HG03442 (cell line): Measurements from ENCODE around the gene CSH2.
"Not testable (repeated sequence)": the region's sequence is repeated elsewhere in the genome, so short reads cannot be mapped to it uniquely, and the experiment has no call there.

ENCODE experiments used
- ATAC-seq: cut with Tn5 transposase; IDR thresholded peaks from one replicate; pipeline ENCODE4 v1.9.1; 2021; ENCODE audit warnings: mild to moderate bottlenecking, moderate library complexity; ENCODE audit not compliant: unreplicated experiment

CSH2 gene

DNA sequence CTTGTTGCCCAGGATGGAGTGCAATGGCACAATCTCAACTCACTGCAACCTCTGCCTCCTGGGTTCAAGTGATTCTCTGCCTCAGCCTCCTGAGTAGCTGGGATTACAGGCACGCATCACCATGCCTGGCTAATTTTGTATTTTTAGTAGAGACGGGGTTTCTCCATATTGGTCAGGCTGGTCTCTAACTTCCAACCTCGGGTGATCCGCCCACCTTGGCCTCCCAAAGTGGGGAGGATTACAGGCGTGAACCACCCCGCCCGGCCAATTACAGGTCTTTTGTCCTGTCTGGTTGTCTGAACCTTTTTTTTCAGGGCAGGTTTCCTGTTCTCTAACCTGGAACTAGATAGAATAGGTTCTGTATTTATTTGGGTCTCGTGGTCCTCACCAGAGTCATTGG lies 17.1 kb downstream of the CSH2 start:
- ATAC-seq = not testable (repeated sequence)

DNA sequence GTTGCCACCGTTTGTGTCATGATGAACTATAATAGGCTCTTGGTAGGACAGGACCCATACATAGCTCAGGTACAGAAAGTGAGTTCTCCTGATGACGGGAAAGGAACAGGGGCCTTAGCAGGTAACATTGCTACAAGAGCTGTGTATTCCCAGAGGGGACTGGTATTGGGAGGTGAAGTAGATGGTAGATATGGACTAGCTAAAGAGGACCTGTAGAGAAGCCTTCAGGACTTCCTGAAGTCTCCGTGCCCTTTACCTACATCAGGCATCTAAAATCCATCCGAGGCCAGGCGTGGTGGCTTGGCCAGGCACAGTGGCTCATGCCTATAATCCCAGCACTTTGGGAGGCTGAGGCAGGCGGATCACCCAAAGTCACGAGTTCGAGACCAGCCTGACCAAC lies 18.3 kb downstream of the CSH2 start:
- ATAC-seq = no peak

DNA sequence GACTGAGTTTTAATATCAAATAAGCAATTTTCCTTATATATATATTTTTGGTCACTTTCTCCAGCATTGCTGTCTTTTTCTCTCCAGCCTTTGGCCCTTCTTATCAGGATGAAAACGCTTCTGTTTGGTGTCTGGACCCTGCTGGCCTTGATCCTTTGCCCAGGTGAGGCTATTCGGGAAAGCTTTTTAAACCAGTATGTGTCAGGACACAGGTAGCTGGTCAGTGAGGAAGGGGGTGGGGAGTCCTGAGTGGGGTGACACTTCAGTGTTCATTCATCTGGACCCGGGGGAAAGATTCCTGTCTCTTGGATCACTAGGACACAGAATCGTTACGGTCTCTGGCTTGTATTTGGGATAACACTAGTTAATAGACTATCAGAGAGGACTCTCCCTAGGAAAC lies 18.8 kb downstream of the CSH2 start:
- no peak for ATAC-seq

DNA sequence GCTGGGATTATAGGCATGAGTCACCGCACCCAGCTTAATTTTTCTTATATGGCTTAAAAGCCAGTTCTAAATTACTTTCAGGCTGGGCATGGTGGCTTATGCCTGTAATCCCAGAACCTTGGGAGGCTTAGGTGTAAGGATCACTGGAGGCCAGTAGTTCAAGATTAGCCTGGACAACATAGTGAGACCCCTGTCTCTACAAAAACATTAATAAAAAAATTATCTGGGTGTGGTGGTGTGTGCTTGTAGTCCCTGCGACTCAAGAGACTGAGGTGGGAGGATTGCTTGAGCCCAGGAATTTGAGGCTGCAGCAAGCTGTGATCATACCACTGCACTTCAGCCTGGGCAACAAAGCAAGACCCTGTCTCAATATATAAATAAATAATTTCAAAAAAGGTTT lies 20.2 kb downstream of the CSH2 start:
- no peak for ATAC-seq

DNA sequence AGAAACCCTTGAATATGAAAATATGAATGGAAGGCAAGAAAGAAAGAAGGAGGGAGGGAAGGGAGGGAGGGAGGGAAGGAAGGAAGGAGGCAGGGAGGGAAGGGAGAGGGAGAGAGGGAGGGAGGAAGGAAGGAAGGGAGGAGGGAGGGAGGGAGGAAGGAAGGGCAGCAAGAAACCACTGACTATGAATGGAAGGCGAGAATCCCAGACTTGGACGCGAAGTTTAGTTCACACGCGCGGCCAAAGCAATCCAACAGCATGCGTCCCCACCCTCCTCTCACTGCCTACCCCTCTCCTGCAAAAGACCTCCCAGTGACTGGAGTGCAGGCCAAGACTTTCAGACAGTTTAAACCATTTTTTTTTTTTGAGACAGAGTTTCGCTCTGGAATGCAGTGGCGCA lies 23.1 kb downstream of the CSH2 start:
- ATAC-seq = no peak

DNA sequence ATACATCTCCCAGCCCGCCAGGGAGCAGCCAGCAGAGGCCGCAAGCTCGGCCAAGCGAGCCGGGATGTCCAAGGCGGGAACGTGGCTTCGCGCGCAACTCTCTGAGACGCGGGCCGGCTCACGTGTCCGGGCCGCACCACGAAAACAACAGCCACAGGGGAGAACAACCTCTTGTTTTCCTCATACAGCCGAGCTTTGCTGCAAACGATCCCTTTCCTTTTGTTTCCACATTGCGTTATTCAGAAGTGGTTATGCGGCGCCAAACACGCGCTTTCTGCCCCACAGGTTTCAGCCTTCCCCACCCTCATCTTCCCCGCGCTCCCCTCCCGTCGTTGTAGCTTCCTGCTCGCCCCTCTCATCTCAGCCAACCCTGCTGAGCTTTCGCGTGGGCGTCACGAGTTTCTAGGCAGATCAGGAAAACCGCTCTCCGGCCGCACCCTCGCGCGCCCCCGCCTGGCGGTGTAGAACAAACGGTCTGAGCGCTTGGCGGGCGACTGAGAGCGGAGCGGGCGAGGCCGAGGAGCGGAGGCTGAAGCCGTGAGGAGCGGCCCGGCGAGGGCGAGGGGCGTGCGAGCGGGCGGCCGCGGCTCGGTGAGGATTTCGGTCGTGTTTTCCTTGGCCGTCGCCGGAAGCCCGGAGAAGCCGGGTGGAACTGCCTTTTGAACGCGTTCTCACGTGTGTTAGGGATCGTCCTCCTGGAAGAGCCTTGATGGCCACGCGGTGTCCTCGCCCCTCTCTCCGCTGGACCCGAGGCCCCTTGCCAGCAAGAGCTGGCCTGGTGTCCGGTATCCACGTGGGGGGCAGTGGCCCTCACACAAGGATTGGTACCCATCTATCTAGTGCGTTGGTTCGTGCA lies 24.4 kb downstream of the CSH2 start:
- ATAC-seq = peak; percentile 85

DNA sequence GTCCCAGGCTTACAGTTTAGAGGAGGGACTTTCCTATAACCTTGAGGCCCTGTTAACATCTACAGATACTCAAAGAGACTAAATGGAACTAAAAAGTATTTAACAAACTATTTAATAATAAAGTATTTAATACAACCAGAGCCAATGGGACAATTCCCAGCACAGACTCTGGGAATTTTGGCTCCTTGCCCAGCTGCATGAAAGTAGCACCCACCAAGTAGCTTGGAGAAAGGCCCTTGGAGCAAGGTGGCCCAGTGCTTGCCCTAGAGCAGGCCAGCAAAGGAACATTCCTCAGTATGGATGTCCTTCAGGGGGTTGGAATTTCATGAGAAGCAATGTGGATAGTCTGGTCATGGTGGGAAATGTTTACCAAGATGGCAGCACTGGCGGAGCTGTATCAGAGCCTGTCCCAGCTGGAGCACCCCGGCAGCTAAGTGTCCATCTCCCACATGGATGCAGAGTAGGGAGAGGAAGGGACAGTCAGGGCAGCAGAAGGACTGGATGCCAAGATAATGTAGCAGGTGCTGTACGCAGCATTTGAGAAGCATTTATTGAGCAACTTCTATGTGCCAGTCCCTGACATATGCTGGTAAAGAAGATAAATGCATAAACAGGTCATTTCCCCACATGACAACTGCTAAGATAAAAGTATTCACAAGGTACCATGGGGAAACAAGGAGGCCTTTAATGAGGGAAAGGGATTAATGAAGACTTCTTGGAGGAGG lies 25.8 kb downstream of the CSH2 start:
- ATAC-seq = no peak

DNA sequence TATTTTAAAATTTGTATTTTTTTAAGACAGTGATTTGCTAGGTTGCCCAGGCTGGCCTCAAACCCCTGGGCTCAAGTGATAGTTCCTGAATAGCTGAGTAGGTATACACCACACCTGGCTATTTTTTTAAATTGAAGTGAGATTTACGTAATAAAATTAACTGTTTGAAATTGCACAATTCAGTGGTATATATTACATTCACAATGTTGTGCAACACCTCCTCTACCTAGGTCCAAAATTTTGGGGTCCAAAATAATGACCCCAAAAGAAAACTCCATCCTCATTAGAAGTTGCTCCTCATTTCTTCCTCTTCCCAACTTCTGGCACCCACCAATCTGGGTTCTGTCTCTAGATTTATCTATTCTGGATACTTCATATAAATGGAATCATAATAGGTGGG lies 28.0 kb downstream of the CSH2 start:
- ATAC-seq = no peak

DNA sequence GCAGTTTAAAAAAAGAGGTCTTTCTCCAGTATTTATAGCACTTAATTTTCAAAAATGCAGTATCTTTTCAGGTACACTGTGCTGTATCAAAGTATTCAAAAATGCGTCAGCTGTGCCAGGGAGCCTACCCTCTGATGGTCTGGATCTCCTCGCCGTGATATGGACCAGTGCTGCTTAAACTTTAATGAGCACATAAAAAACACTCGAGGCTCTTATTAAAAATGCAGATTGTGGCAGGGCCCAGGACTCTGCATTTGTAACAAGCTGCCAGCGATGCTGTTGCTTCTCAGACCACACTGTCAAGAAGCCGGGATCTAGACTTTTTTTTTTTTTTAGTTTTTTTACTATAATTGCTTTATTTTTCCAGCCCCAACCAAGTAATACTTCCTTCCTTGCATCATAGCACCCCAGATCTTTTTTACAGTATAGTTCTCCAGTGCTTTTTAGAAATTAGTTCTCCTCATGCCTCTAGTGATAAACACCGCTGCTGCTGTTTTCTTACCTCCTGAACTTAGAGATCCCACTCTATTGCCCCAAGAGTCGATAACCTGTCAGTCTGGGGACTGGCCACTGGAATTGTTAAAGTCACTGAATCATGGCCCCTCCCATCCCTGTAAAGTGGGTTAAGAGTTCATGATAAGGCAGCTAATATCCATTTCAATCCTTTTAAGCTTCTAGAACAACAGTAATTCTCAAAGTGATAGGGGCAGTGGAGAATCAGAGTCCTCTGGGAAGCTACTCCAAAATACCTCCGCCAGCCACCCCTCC lies 29.4 kb downstream of the CSH2 start:
- ATAC-seq = no peak

DNA sequence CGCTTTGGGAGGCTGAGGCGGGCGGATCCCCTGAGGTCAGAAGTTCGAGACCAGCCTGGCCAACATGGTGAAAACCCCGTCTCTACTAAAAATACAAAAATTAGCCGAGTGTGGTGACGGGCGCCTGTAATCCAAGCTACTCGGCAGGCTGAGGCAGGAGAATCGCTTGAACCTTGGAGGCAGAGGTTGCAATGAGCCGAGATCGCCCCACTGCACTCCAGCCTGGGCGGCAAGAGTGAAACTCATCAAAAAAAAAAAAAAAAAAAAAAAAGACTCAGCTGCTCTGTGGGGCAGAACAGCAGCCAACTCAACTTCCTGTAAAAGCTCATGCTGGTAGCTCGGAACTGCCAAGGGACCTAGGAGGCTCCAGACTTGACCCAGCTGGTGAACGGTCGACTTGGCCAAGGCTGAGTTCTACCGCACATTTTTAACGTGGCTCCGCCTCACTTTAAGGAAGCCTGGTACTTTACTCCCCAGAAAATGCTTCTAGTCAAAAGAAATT lies 30.0 kb downstream of the CSH2 start:
- ATAC-seq = not testable (repeated sequence)

DNA sequence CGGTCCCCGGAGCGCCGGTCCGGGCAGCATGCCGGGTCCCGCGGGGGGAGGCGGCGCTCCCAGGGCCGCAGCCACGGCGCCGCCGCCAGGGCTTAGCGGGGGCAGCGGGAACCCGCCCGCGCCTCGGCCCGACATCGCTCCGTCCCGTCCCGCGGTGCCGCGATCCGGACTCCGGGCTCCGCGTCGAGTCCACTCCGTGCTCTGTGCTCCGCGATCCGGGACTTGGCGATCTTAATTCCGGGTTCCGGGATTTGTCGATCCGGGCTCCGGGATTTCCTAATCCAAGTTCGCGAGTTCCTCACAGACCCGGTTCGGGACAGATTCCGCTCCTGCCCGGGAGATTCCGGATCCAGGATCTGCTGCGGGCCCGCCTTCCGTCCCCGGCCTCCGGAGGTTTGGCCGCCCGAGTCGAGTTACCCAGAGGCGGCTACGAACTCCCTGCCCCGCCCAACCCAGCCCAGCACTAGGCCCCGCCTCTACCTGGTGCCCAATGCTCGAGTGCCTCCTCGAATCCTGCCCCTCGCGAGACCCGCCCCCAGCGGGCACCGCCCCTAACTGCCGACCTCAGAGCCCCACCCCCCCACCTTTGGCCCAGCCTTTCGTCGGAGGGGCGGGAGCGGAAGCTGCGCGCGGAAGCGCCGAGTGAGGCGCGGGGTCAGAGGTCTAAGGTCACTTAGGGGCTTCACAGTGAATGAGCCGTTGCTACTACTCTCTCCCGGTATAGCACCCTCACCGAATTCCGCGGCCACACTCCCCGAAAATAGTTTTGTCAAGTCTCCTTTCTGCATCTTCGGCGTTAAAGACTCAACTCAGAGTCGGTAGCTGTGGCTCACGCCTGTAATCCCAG lies 30.7 kb downstream of the CSH2 start, which contains the start of gene SMARCD2:
Gene SMARCD2 (minus strand): TSS at position 146 of the 847 bp plus-strand sequence. CDS start 11 bp downstream, at position 135.
- ATAC-seq = peak; percentile 71

DNA sequence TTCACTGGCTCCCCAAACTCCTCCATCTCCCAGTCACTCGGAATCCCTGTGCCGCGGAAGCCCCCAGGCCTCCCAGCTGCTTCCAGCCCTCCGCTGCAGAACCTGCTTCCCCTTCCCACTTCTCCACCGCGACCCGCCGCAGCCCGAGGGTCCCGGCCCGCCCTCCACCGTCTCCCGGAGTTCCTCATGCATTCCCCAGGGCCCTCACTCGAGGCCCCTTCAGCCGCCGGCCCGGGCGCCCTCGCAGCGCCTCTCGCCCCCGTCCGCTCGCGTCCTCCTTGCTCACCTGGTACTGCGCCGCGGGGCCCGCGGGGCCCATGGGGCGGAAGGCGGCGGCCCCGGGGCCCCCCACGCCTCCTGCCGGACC lies 31.3 kb downstream of the CSH2 start:
- peak; percentile 19 for ATAC-seq

DNA sequence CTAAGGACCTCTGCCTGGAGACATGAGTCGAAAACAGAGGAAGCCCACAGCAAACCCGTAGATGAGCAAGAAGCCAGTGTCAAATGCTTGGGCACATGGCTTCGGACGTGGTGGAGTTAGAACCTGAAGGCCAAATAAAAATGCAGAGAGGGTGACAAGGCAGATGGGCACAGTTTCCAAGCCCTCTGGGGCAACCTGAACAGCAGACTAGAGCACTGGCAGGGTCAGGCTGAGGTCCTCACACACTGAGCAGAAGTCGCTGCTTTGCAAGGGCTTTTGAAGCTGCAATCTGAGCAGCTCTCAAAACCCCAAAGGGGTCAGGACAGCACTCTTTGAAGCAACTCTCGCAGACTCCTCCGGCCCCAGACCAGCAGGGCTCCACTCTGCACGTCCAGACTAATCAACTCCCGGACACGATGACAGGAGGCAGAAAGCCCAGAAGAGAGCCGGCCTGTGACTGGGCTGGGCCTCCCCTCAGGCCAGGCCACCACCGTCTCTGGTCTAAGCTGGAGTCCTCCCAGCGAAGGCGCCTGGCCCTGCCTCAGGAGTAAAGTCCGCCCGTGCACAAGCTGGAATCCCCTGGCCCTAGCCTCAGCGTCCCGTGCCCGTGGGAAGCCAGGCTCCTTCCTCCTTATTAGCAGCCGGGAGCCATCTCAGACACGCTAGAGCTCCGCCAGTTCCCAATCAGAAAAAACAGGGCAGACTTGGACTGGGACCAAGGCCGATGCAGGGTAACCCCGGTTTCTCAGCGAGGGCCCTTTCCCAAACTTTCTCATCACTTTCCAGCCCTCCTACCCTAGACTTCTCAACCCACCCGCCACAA lies 31.9 kb downstream of the CSH2 start:
- ATAC-seq = no peak

DNA sequence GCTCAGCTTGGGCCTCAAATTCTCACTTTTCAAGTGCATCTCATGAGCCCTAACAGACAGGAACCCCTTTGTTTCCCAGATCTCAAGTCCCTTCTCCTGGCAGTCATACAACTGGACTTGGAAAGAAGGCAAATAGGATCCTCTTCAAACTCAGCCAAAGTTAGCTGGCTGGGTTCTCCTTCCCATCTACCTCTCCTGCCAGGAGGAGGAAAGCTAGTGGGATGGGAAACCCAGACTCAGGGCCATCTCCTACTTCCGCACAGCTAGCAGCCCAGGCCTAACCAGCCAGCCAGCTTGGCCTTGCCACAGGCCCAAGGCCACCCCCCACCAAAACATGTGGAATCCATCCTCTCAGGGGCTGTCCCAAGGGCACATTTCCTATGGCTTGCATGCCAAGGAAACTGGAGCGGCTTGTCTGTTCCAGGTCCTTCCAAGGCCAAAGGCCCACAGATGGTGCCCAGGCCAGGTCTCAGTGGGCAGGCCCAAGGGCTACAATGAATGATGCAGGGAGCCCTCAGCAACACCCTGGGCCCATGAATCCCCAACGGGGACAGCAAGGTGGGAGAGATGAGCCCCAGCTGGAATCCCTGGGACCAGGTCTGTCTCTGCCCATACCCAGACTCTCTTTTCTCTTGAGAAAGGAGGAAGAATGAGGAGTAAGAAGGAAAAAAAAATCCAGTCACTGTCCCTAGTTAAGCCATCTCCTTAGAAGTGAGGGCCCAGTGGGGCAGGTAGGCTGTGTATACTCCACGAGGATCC lies 32.7 kb downstream of the CSH2 start:
- no peak for ATAC-seq

DNA sequence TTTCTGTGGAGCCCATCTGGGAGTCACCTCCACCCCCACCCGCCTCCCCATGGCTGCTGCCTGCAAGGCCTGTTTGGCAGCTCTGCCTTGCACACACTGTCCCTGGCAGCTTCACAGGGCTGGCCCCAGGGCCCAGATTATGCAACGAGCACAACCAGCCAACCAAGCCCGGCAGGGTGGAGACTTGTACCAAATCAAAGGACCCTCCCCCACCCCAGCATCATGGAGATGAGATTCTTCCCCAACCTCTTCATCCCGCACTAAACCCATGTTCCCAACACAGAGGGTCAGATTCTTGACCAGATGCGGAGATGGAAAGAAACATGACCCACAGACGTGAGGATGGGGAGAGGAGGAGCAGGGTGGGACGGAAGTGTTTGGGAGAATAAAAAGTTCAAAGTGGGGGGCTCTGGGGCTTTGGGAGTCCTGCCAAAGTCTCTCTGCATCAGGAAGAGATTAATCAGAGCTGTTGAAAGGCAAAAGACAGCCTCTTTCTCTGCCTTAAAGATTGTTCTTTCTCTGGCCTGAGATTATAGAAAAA lies 34.8 kb downstream of the CSH2 start:
- no peak for ATAC-seq

DNA sequence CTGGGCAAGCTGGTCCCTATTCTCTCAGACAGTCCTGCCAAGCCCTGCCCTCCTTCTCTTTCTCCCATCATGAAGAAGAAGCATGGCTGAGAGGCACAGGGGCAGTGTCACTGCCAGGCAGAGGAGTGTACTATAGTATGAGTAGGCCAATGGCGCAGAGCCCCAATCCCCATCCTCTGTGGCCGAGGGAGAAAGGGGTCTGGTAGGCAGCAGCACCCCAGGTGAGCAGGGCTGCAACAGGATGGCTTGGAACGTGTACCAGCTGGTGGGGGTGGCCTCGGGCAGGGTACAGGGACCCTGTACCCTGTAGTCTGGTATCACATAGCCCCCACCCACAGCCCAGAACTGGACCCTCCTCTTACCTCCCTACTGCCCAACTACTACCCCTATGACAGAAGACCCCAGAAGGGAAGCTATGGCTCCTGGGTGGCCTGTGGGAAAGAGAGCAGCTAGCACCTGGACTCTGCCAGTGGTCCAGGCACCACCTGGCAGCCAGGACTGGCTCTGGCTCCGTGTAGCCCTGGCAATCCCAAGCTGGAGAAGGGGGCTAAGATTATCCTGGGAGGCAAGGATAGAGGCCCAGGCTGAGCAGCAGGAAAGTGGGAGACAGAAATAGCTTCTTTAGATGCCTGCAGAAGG lies 35.4 kb downstream of the CSH2 start:
- no peak for ATAC-seq

DNA sequence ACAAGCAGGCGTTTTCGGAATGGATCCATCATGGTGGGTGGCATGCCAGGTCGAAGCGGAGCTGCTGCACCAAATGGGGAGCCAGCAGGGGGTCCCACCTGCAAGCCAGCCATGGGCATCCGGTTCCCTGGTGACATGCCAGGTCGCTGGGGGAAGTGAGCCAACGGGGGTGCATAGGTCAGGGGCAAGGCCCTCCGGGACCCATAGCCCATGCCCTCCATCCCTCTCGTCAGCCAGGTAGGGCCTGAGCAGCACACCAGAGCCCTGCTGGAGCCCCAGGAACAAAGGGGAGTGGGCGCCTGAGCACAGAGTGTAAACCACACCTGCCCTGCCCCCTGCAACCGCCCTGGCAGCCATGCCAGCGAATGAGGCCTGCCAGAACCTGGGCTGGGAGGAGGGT lies 36.0 kb downstream of the CSH2 start:
- ATAC-seq = no peak

DNA sequence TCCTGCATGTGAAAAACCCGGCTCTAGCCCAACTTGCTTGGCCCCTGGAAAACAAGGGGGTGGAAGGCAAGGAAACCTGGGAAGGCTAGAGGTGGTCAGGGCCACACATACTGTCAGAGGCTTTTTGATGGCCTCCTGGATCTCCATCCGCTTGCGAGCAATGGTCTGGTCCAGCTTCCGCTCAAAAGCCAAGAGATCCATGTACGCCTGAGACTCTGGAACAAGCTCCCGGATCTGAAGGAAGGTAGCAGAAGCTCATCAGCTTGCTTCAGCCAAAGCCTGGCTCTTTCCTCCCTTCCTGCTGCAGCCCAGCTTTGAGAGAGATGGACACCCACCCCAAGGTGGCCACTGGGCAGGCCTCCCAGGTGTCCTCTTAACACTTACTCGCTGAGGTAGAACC lies 36.7 kb downstream of the CSH2 start:
- ATAC-seq = no peak
